H1 (cell line): ENCODE data around the gene CDK19. TPM values are rescaled to one million over a fixed set of nuclear protein-coding genes. Genes with fewer than 3 reads are reported as not detected.

Experiments
- CTCF ChIA-PET: fragments of 300-600 bp; sonication (Branson Sonifier 250); formaldehyde crosslinking; loops from one replicate; lab custom pipeline; 2021; ENCODE audit not compliant: partially characterized antibody; lab: Charles Lee
- POLR2A ChIA-PET: fragments of 300-600 bp; sonication (Branson Sonifier 250); formaldehyde crosslinking; loops from one replicate; lab custom pipeline; 2021; ENCODE audit warnings: inconsistent platforms; ENCODE audit not compliant: partially characterized antibody; lab: Charles Lee
- DNase-seq, 2 experiments: peaks; one replicate each; pipeline versions ENCODE4 v3.0.0 to v3.0.0-alpha.2; 2010 to 2022; ENCODE audit warnings: low spot score in 2 of 2, low read depth in 1 of 2, mixed read lengths in 1 of 2
- FAIRE-seq: peaks from 2 replicates; lab custom pipeline; 2011; peaks lifted over from hg19 to GRCh38; lab: Jason Lieb, UNC
- H2AFZ ChIP-seq: 2 replicates; pipeline ENCODE4 v1.8.1; 2012; ENCODE audit warnings: low read length, inconsistent platforms
- H2AK5ac ChIP-seq: 2 replicates; pipeline ENCODE4 v1.6.1; 2013; ENCODE audit warnings: low read depth, low read length
- H2BK120ac ChIP-seq: replicated peaks from 2 replicates; pipeline ENCODE3; 2013; ENCODE audit warnings: low read depth, low read length, inconsistent platforms
- H2BK12ac ChIP-seq: 2 replicates; pipeline ENCODE4 v1.6.1; 2013; ENCODE audit warnings: low read depth, low read length
- H2BK15ac ChIP-seq: 2 replicates; pipeline ENCODE4 v1.6.1; 2013; ENCODE audit warnings: low read length
- H2BK20ac ChIP-seq: 2 replicates; pipeline ENCODE4 v1.6.1; 2013; ENCODE audit warnings: low read length
- H2BK5ac ChIP-seq: 2 replicates; pipeline ENCODE4 v1.6.1; 2013; ENCODE audit warnings: low read depth, low read length
- H3K14ac ChIP-seq: 2 replicates; pipeline ENCODE4 v1.6.1; 2013; ENCODE audit warnings: inconsistent platforms; ENCODE audit not compliant: insufficient read length
- H3K18ac ChIP-seq: 2 replicates; pipeline ENCODE4 v1.6.1; 2013; ENCODE audit warnings: low read length; ENCODE audit errors: extremely low read depth
- H3K23ac ChIP-seq: 2 replicates; pipeline ENCODE4 v1.6.1; 2013; ENCODE audit warnings: inconsistent platforms; ENCODE audit not compliant: insufficient read length
- H3K23me2 ChIP-seq: 2 replicates; pipeline ENCODE4 v1.6.1; 2013; ENCODE audit warnings: low read depth, low read length
- H3K27ac ChIP-seq: 2 replicates; pipeline ENCODE4 v1.6.1; 2011; ENCODE audit warnings: low read depth, low read length, inconsistent platforms
- H3K27me3 ChIP-seq, 4 experiments: replicated peaks in 1 of 4; 1 replicate in 1 of 4; 2 replicates in 3 of 4; pipeline versions ENCODE4 v1.6.1 to v1.8.1; 2011 to 2013; ENCODE audit warnings: low read length in 3 of 4, mild to moderate bottlenecking in 3 of 4, inconsistent platforms in 2 of 4, mixed read lengths in 2 of 4, moderate library complexity in 1 of 4; ENCODE audit not compliant: control insufficient read depth in 3 of 4, insufficient read depth in 3 of 4; ENCODE audit errors: extremely low read depth in 1 of 4
- H3K36me3 ChIP-seq, 4 experiments: 2 replicates each; pipeline versions ENCODE4 v1.6.1 to v1.8.1; 2011 to 2013; ENCODE audit warnings: mild to moderate bottlenecking in 4 of 4, low read length in 3 of 4, moderate library complexity in 2 of 4, control low read depth in 1 of 4, inconsistent platforms in 1 of 4; ENCODE audit not compliant: insufficient read depth in 4 of 4, control insufficient read depth in 2 of 4
- H3K4ac ChIP-seq: replicated peaks from 2 replicates; pipeline ENCODE3; 2013; ENCODE audit warnings: low read length, low read depth, mixed read lengths, inconsistent platforms; ENCODE audit not compliant: insufficient read length
- H3K4me1 ChIP-seq, 4 experiments: replicated peaks in 1 of 4; 1 replicate in 1 of 4; 2 replicates in 3 of 4; pipeline versions ENCODE4 v1.6.1 to v1.8.1; 2011 to 2013; ENCODE audit warnings: low read length in 3 of 4, inconsistent platforms in 2 of 4, mixed read lengths in 1 of 4; ENCODE audit not compliant: insufficient read depth in 4 of 4, control insufficient read depth in 3 of 4
- H3K4me2 ChIP-seq, 2 experiments: 2 replicates each; pipeline versions ENCODE4 v1.6.1 to v1.8.1; 2011 to 2013; ENCODE audit warnings: low read depth in 2 of 2, low read length in 2 of 2, control low read depth in 1 of 2, inconsistent platforms in 1 of 2, mild to moderate bottlenecking in 1 of 2; ENCODE audit not compliant: insufficient read depth in 1 of 2
- H3K4me3 ChIP-seq, 4 experiments: fragments of 200-600, 300-600 bp in 1 of 4; sonication (generic), shearing (Covaris generic), sonication (Bioruptor Twin) in 1 of 4; 2 replicates each; pipeline versions ENCODE4 v1.5.1 to v1.8.1; 2011 to 2016; ENCODE audit warnings: low read length in 4 of 4, low read depth in 3 of 4, control low read depth in 2 of 4, inconsistent platforms in 2 of 4, mild to moderate bottlenecking in 2 of 4, mixed read lengths in 1 of 4, moderate library complexity in 1 of 4; ENCODE audit not compliant: insufficient read depth in 2 of 4; ENCODE audit errors: extremely low read depth in 1 of 4
- H3K56ac ChIP-seq: replicated peaks from 2 replicates; pipeline ENCODE3; 2013; ENCODE audit warnings: low read depth, mild to moderate bottlenecking, mixed read lengths, low read length, inconsistent platforms; ENCODE audit not compliant: insufficient read length
- H3K79me1 ChIP-seq: 2 replicates; pipeline ENCODE4 v1.6.1; 2013; ENCODE audit warnings: low read depth, low read length, control low read depth
- H3K79me2 ChIP-seq, 2 experiments: 2 replicates each; pipeline versions ENCODE4 v1.6.1 to v1.8.1; 2012 to 2013; ENCODE audit warnings: low read length in 2 of 2, mild to moderate bottlenecking in 2 of 2, inconsistent platforms in 1 of 2; ENCODE audit not compliant: insufficient read depth in 2 of 2, control insufficient read depth in 1 of 2
- H3K9ac ChIP-seq, 4 experiments: replicated peaks in 1 of 4; 1 replicate in 1 of 4; 2 replicates in 3 of 4; pipeline versions ENCODE4 v1.6.1 to v1.8.1; 2011 to 2013; ENCODE audit warnings: low read depth in 3 of 4, low read length in 3 of 4, control low read depth in 2 of 4, mild to moderate bottlenecking in 2 of 4, moderate library complexity in 2 of 4, inconsistent platforms in 1 of 4; ENCODE audit errors: extremely low read depth in 1 of 4
- H3K9me3 ChIP-seq, 2 experiments: 2 replicates each; pipeline versions ENCODE4 v1.6.1 to v1.8.1; 2012 to 2013; ENCODE audit warnings: mild to moderate bottlenecking in 2 of 2, moderate library complexity in 2 of 2, control low read depth in 1 of 2, inconsistent platforms in 1 of 2, low read depth in 1 of 2, low read length in 1 of 2, mixed read lengths in 1 of 2; ENCODE audit not compliant: insufficient read depth in 2 of 2
- H4K20me1 ChIP-seq, 2 experiments: replicated peaks in 1 of 2; 2 replicates each; pipeline versions ENCODE3 to v1.8.1; 2011 to 2013; ENCODE audit warnings: inconsistent platforms in 2 of 2, low read length in 2 of 2, mild to moderate bottlenecking in 1 of 2; ENCODE audit not compliant: insufficient read depth in 2 of 2, control insufficient read depth in 1 of 2
- H4K5ac ChIP-seq: 2 replicates; pipeline ENCODE4 v1.6.1; 2013; ENCODE audit warnings: low read length, low read depth, mixed read lengths, inconsistent platforms; ENCODE audit not compliant: insufficient read length
- H4K8ac ChIP-seq: 2 replicates; pipeline ENCODE4 v1.8.0; 2013; ENCODE audit warnings: mild to moderate bottlenecking, moderate library complexity, low read length, inconsistent platforms; ENCODE audit not compliant: insufficient read depth; ENCODE audit errors: extremely low read depth
- H4K91ac ChIP-seq: replicated peaks from 2 replicates; pipeline ENCODE3; 2013; ENCODE audit warnings: low read length, mixed read lengths, inconsistent platforms; ENCODE audit not compliant: insufficient read length
- CREB1 ChIP-seq: IDR thresholded peaks from 2 replicates; pipeline ENCODE4 v1.6.1; 2012; ENCODE audit warnings: inconsistent platforms
- POLR2A ChIP-seq, 2 experiments: IDR thresholded peaks; 1 replicate in 1 of 2; 2 replicates in 1 of 2; pipeline ENCODE4 v1.6.1; 2011; ENCODE audit warnings: low read depth in 2 of 2, low read length in 2 of 2, mild to moderate bottlenecking in 2 of 2; ENCODE audit errors: control extremely low read depth in 1 of 2
- RAD21 ChIP-seq, 2 experiments: IDR thresholded peaks in 1 of 2; conservative IDR thresholded peaks in 1 of 2; 2 replicates each; pipeline ENCODE4 v1.6.1; 2011; ENCODE audit warnings: low read depth in 2 of 2, low read length in 2 of 2, improper control_type of control experiment in 1 of 2, inconsistent platforms in 1 of 2, mild to moderate bottlenecking in 1 of 2, moderate library complexity in 1 of 2
- RNF2 ChIP-seq: fragments of 200-900, 300-1000 bp; sonication (generic); IDR thresholded peaks from 2 replicates; pipeline ENCODE4 v1.7.1; 2016; ENCODE audit warnings: borderline replicate concordance, low read depth, mild to moderate bottlenecking, antibody characterized with exemption, low read length; ENCODE audit not compliant: poor library complexity, severe bottlenecking; ENCODE audit errors: missing control alignments
- TCF12 ChIP-seq: IDR thresholded peaks from 2 replicates; pipeline ENCODE4 v1.6.1; 2011; ENCODE audit warnings: low read depth, mild to moderate bottlenecking, low read length
- YY1 ChIP-seq: IDR thresholded peaks from 2 replicates; pipeline ENCODE4 v1.6.1; 2011; ENCODE audit warnings: low read depth, mild to moderate bottlenecking, low read length
- ZNF274 ChIP-seq: IDR thresholded peaks from 2 replicates; pipeline ENCODE4 v1.7.0; 2012; ENCODE audit warnings: low read length, borderline replicate concordance; ENCODE audit errors: extremely low read depth
- WGBS, 2 experiments: shearing (Covaris generic) in 1 of 2; methylation state at CpG; one replicate each; pipeline versions ENCODE4 v1.1.6 to v1.1.7; 2013 to 2015; ENCODE audit warnings: low lambda C conversion rate in 2 of 2, mixed read lengths in 2 of 2, inconsistent platforms in 1 of 2, low coverage in 1 of 2, missing lambda C conversion rate in 1 of 2; ENCODE audit not compliant: insufficient replicate concordance in 2 of 2, insufficient coverage in 1 of 2, insufficient read length in 1 of 2; ENCODE audit errors: extremely low coverage in 1 of 2, missing lambda C conversion rate in 1 of 2; 5-methylcytosine and 5-hydroxymethylcytosine counted together
- polyA plus RNA-seq, 7 experiments: library from polyadenylated mRNA; depleted of rRNA in 3 of 7; stranded (reverse) in 5 of 7; unstranded in 2 of 7; fragments of >200 nt in 5 of 7; fragments of 200-250 nt in 2 of 7; gene quantifications; 1 replicate in 5 of 7; 2 replicates in 1 of 7; 4 replicates in 1 of 7; pipeline versions ENCODE4 v1.2.1 to v1.2.3, GENCODE V29; 2011 to 2013; ENCODE audit warnings: missing spikeins in 2 of 7, mixed read lengths in 2 of 7
- total RNA-seq: library from RNA; stranded (reverse); fragmentation: NEBNext Ultra II Directional; extraction: Animal tissue kit (Norgen Biotek cat#: 25700); gene quantifications from 2 replicates; pipeline ENCODE4 v1.2.1, GENCODE V29; 2021

Gene CDK19
- total and polyA plus RNA-seq, 2 of the 8 experiments (the other 6 are each of a cell fraction or from before 2014, with no cell fraction given), result 4.9 to 12.6 TPM

DNA sequence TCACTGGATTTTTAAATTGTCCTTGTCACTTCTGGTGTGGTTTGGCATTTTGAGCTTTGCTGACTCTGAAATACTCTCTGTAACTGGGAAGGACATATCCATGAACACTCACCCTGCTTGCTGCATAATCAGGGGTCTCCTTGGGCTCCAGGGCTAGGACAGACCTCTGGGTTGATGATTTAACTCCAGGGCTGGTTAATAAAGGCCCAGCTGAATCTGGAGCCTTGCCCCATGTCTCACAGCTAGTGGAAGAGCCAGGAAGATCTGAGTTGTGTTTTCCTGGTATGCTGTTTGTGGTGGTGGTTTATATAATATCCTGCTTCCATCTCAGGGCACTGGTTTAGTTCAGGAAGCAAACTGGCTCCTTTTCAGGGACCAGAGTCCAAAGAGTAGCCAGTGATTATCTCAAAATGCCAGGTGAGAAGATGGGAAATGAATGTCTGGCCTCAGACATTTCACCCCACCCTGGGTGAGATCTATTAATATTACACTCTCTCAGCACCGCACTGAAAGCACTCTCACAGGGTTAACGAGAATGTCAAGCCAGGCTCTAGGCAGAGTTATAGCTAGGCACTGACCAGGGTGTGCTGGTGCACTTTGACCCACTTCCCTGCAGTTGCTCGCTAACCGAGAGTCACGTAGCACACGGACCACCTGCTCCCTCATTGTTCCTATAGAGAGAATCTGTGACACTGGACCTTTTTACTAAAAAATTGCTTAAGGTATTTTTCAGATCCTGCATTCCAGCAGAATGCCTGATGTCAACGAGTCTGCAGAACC lies 248.7 kb downstream of the CDK19 start:
- no peak overlapping the region for H3K18ac ChIP-seq
- no peak overlapping the region for H2BK20ac ChIP-seq
- no peaks in the 10 kb centered on the region for H3K9me3 ChIP-seq
- DNase-seq (no peak), FAIRE-seq (no peak)
- no peak overlapping the region for H2BK15ac ChIP-seq
- no peak overlapping the region for H3K4ac ChIP-seq
- H2BK120ac ChIP-seq, result no peak overlapping the region
- H3K14ac ChIP-seq, result no peak overlapping the region
- WGBS, 2 experiments, result 92% methylated on average over 7 of the region's 7 CpGs; no CpG with 5 or more reads in 1 of the 2 experiments
- H2BK12ac ChIP-seq, result no peak overlapping the region
- H3K27ac ChIP-seq, result no peak overlapping the region
- H3K79me1 ChIP-seq, result no peaks in the 10 kb centered on the region
- no peaks in the 10 kb centered on the region for H3K36me3 ChIP-seq
- H2AK5ac ChIP-seq, result no peak overlapping the region
- no peaks in the 10 kb centered on the region for H3K79me2 ChIP-seq
- H3K27me3 ChIP-seq, result no peaks in the 10 kb centered on the region
- no peak overlapping the region for H3K9ac ChIP-seq
- no peak overlapping the region for H3K23ac ChIP-seq
- H4K20me1 ChIP-seq, result no peaks in the 10 kb centered on the region
- no peak for TF ChIP-seq RAD21 (IDR thresholded peaks at IDR 0.05 in 1 of 2, conservative IDR thresholded peaks at IDR 0.05 in 1 of 2; ENCODE audit: low read depth in 2 of 2, low read length in 2 of 2)
- TF ChIP-seq POLR2A (IDR thresholded peaks at IDR 0.05; ENCODE audit: control extremely low read depth in 1 of 2, low read depth in 2 of 2, low read length in 2 of 2), result no peak
- no peak for TF ChIP-seq RNF2
- no peak for TF ChIP-seq CREB1
- TF ChIP-seq TCF12, result no peak
- TF ChIP-seq ZNF274, result no peak
- TF ChIP-seq YY1, result no peak
- H3K4me1 ChIP-seq, result peaks cover 0 to 3% (median 0%) of the 10 kb centered on the region in 4 experiments; a peak in 2 of 7 replicates
- H3K23me2 ChIP-seq, result no peaks in the 10 kb centered on the region
- no peak overlapping the region for H4K5ac ChIP-seq
- H2BK5ac ChIP-seq, result no peak overlapping the region
- no peak overlapping the region for H3K4me2 ChIP-seq
- no peak overlapping the region for H4K8ac ChIP-seq
- H3K56ac ChIP-seq, result no peak overlapping the region
- POLR2A ChIA-PET, result interaction anchor here (0.7 to 1.0 kb wide), 2 partner anchors 391 to 392 kb away, joined by 3 to 4 read pairs; partner anchors contain the start of gene GTF3C6
- H2AFZ ChIP-seq, result no peak overlapping the region
- no peak overlapping the region for H4K91ac ChIP-seq
- no peak overlapping the region for H3K4me3 ChIP-seq
- CTCF ChIA-PET, result interaction anchor here (0.6 to 1.5 kb wide), 2 partner anchors 24 to 273 kb away, joined by 3 to 7 read pairs; no protein-coding TSS in a partner anchor
